Neural progenitor cell (in vitro differentiated cells): Measurements from ENCODE around the gene PDSS1. TPM values are rescaled to one million over a fixed set of nuclear protein-coding genes. Genes with fewer than 3 reads are reported as not detected.

Experiments
- DNase-seq: peaks from one replicate; pipeline ENCODE4 v3.0.0-alpha.2; 2016; ENCODE audit warnings: low spot score
- H2AFZ ChIP-seq: fragments of 200-600 bp; sonication (generic); replicated peaks from 2 replicates; pipeline ENCODE4 v1.6.1; 2016; ENCODE audit warnings: antibody characterized with exemption
- H3F3A ChIP-seq: fragments of 200-600 bp; sonication (generic); 2 replicates; pipeline ENCODE4 v1.6.1; 2016; ENCODE audit warnings: antibody characterized with exemption, low read depth
- H3K27ac ChIP-seq: fragments of 200-600 bp; sonication (generic); 2 replicates; pipeline ENCODE4 v1.5.1; 2016; ENCODE audit warnings: mild to moderate bottlenecking
- H3K27me3 ChIP-seq: fragments of 200-600 bp; sonication (generic); 2 replicates; pipeline ENCODE4 v1.6.1; 2016; ENCODE audit warnings: mild to moderate bottlenecking, moderate library complexity
- H3K36me3 ChIP-seq: fragments of 200-600 bp; sonication (generic); 2 replicates; pipeline ENCODE4 v1.5.1; 2016
- H3K4me1 ChIP-seq: fragments of 200-600 bp; sonication (generic); 2 replicates; pipeline ENCODE4 v1.6.1; 2016; ENCODE audit warnings: mixed run types
- H3K4me2 ChIP-seq: fragments of 200-600 bp; sonication (generic); 2 replicates; pipeline ENCODE4 v1.6.1; 2016
- H3K4me3 ChIP-seq: fragments of 200-600 bp; sonication (generic); 2 replicates; pipeline ENCODE4 v1.5.1; 2016
- H3K79me2 ChIP-seq: fragments of 200-600 bp; sonication (generic); 2 replicates; pipeline ENCODE4 v1.6.1; 2016; ENCODE audit warnings: low read depth
- H3K9ac ChIP-seq: fragments of 200-600 bp; sonication (generic); 2 replicates; pipeline ENCODE4 v1.6.1; 2016
- H3K9me3 ChIP-seq: fragments of 200-600 bp; sonication (generic); 2 replicates; pipeline ENCODE4 v1.5.1; 2016; ENCODE audit warnings: low read depth
- H4K20me1 ChIP-seq: fragments of 200-600 bp; sonication (generic); 2 replicates; pipeline ENCODE4 v1.6.1; 2016; ENCODE audit warnings: low read depth
- H3K27ac Mint-ChIP-seq: 3 replicates; pipeline ENCODE4 v1.8.0; 2021; ENCODE audit warnings: mixed read lengths
- H3K27me3 Mint-ChIP-seq: 2 replicates; pipeline ENCODE4 v1.8.0; 2022; ENCODE audit warnings: low read depth, mild to moderate bottlenecking, inconsistent platforms, moderate library complexity, mixed read lengths; ENCODE audit not compliant: insufficient read depth
- H3K36me3 Mint-ChIP-seq: 3 replicates; pipeline ENCODE4 v1.8.0; 2021; ENCODE audit warnings: mixed read lengths
- H3K4me1 Mint-ChIP-seq: 3 replicates; pipeline ENCODE4 v1.8.0; 2021; ENCODE audit warnings: mixed read lengths
- H3K4me3 Mint-ChIP-seq: 3 replicates; pipeline ENCODE4 v1.8.0; 2021; ENCODE audit warnings: mild to moderate bottlenecking, moderate library complexity, mixed read lengths
- H3K9me3 Mint-ChIP-seq: 3 replicates; pipeline ENCODE4 v1.8.0; 2020; ENCODE audit warnings: mixed read lengths
- CTCF ChIP-seq: fragments of 200-600 bp; sonication (generic); IDR thresholded peaks from 2 replicates; pipeline ENCODE4 v1.5.1; 2017; ENCODE audit warnings: antibody characterized with exemption, mild to moderate bottlenecking
- EZH2 ChIP-seq: fragments of 200-600 bp; sonication (generic); IDR thresholded peaks from 2 replicates; pipeline ENCODE4 v1.6.1; 2017; ENCODE audit warnings: antibody characterized with exemption, mild to moderate bottlenecking, moderate library complexity
- EZH2phosphoT487 ChIP-seq: fragments of 200-600 bp; sonication (generic); IDR thresholded peaks from 2 replicates; pipeline ENCODE4 v1.6.1; 2017; ENCODE audit warnings: antibody characterized with exemption
- total RNA-seq: library from RNA; depleted of rRNA; stranded (reverse); fragments of >200 nt; gene quantifications from 2 replicates; pipeline ENCODE4 v1.2.3, GENCODE V29; 2015; ENCODE audit warnings: low replicate concordance

Gene PDSS1
- total RNA-seq, 1 donor from 2014 or later, result 17.2 TPM

- peak; percentile 67 for DNase-seq
- H3K4me2 ChIP-seq, result peak overlapping the region; percentile 44
These were observed 36.5 kb downstream of the PDSS1 start for GRCh38 chr10:26733750-26734568.

GRCh38 chr10:26735435-26735834 lies 37.9 kb downstream of the PDSS1 start:
- peaks cover 3% of the 10 kb centered on the region for H3K27me3 Mint-ChIP-seq
- Histone ChIP-seq H3F3A (no peaks in the 10 kb centered on the region), H4K20me1 (no peaks in the 10 kb centered on the region), H3K9ac (no peak overlapping the region), H2AFZ (no peak overlapping the region), H3K4me3 (no peak overlapping the region), H3K27ac (no peak overlapping the region), H3K27me3 (no peaks in the 10 kb centered on the region), H3K9me3 (no peaks in the 10 kb centered on the region), H3K4me1 (peaks cover 18% of the 10 kb centered on the region), H3K4me2 (peak overlapping the region; percentile 44), H3K79me2 (no peaks in the 10 kb centered on the region), H3K36me3 (no peaks in the 10 kb centered on the region)
- no peak for DNase-seq
- H3K36me3 Mint-ChIP-seq, result peaks cover 21% of the 10 kb centered on the region
- TF ChIP-seq EZH2phosphoT487 (no peak), CTCF (no peak), EZH2 (no peak)
- peaks cover 20% of the 10 kb centered on the region for H3K4me1 Mint-ChIP-seq
- H3K4me3 Mint-ChIP-seq, result no peak overlapping the region
- no peaks in the 10 kb centered on the region for H3K9me3 Mint-ChIP-seq
- H3K27ac Mint-ChIP-seq, result peak overlapping the region; percentile 7

More at GRCh38 chr10:26733750-26734568, 36.5 kb downstream of the PDSS1 start:
- Histone ChIP-seq H3K27me3 (no peaks in the 10 kb centered on the region), H2AFZ (peak overlapping the region; percentile 23), H3K4me3 (no peak overlapping the region), H3K9me3 (no peaks in the 10 kb centered on the region), H3F3A (no peaks in the 10 kb centered on the region), H3K36me3 (no peaks in the 10 kb centered on the region), H3K4me1 (peaks cover 18% of the 10 kb centered on the region), H3K79me2 (no peaks in the 10 kb centered on the region), H3K9ac (no peak overlapping the region), H3K27ac (peak overlapping the region; percentile 1), H4K20me1 (no peaks in the 10 kb centered on the region)
- no peak for TF ChIP-seq CTCF
- no peak for TF ChIP-seq EZH2phosphoT487
- TF ChIP-seq EZH2, result no peak
- Mint-ChIP-seq H3K9me3 (no peaks in the 10 kb centered on the region), H3K27me3 (peaks cover 3% of the 10 kb centered on the region), H3K27ac (peak overlapping the region; percentile 92), H3K4me3 (peak overlapping the region; percentile 12), H3K4me1 (peaks cover 20% of the 10 kb centered on the region), H3K36me3 (peaks cover 18% of the 10 kb centered on the region)

GRCh38 chr10:26737730-26738129 lies 40.2 kb downstream of the PDSS1 start:
- Histone ChIP-seq H3K9me3 (no peaks in the 10 kb centered on the region), H3F3A (no peaks in the 10 kb centered on the region), H3K27me3 (no peaks in the 10 kb centered on the region), H3K9ac (no peak overlapping the region), H4K20me1 (no peaks in the 10 kb centered on the region), H3K4me3 (no peak overlapping the region), H3K4me2 (no peak overlapping the region), H3K36me3 (no peaks in the 10 kb centered on the region), H3K79me2 (no peaks in the 10 kb centered on the region), H3K27ac (no peak overlapping the region), H2AFZ (no peak overlapping the region), H3K4me1 (peaks cover 18% of the 10 kb centered on the region)
- Mint-ChIP-seq H3K36me3 (peaks cover 30% of the 10 kb centered on the region), H3K4me1 (peaks cover 20% of the 10 kb centered on the region), H3K4me3 (no peak overlapping the region), H3K27me3 (no peaks in the 10 kb centered on the region), H3K9me3 (no peaks in the 10 kb centered on the region), H3K27ac (no peak overlapping the region)
- TF ChIP-seq EZH2 (no peak), CTCF (no peak), EZH2phosphoT487 (no peak)
- DNase-seq, result no peak
